K562 (cell line): ENCODE data around the gene AGO3. TPM values are rescaled to one million over a fixed set of nuclear protein-coding genes. Genes with fewer than 3 reads are reported as not detected.
A peak's percentile ranks its signal among the peaks of the same experiment; 100 is the strongest.

Source experiments
- ATAC-seq: fragments of 200-7000 bp; cut with Tn5 transposase; 3 replicates; pipeline ENCODE4 v1.9.1; 2020; ENCODE audit warnings: moderate library complexity
- BruUV-seq: library from RNA; stranded (reverse); fragments of 400-500 nt; replicated peaks from 2 replicates; lab custom pipeline; 2021; lab: Mats Ljungman, UMichigan
- CTCF ChIA-PET: fragments of 300-600 bp; formaldehyde crosslinking; extraction: SDS; loops from one replicate; lab custom pipeline; 2021; ENCODE audit warnings: low intra/inter-chr PET ratio; lab: Yijun Ruan, JAX
- POLR2A ChIA-PET: fragments of 300-600, 350-650 bp; sonication (Branson Sonifier 250); formaldehyde crosslinking; extraction: SDS; loops from one replicate; lab custom pipeline; 2021; ENCODE audit warnings: antibody characterized with exemption, inconsistent platforms; lab: Yijun Ruan, JAX
- DNase-seq, 4 experiments: peaks; one replicate each; pipeline versions ENCODE4 v3.0.0 to v3.0.0-alpha.2; 2011 to 2018; ENCODE audit warnings: low spot score in 3 of 4, mixed read lengths in 3 of 4; ENCODE audit errors: extremely low read depth in 1 of 4
- FAIRE-seq: peaks from 2 replicates; lab custom pipeline; 2011; peaks lifted over from hg19 to GRCh38; lab: Jason Lieb, UNC
- H2AFZ ChIP-seq: 2 replicates; pipeline ENCODE4 v1.6.0; 2011; ENCODE audit warnings: low read depth, low read length, control low read depth, inconsistent platforms
- H3K27ac ChIP-seq: fragments of 200-600 bp; 3 replicates; pipeline ENCODE4 v1.8.0; 2011; ENCODE audit warnings: low read depth, mild to moderate bottlenecking, control low read depth, inconsistent platforms, low read length, moderate library complexity, mixed read lengths; ENCODE audit errors: extremely low read depth
- H3K27me3 ChIP-seq, 2 experiments: fragments of 300-600 bp in 1 of 2; 2 replicates in 1 of 2; 3 replicates in 1 of 2; pipeline versions ENCODE4 v1.6.0 to v1.8.0; 2011; ENCODE audit warnings: inconsistent platforms in 2 of 2, low read length in 2 of 2, mild to moderate bottlenecking in 1 of 2, mixed read lengths in 1 of 2, moderate library complexity in 1 of 2; ENCODE audit not compliant: control insufficient read depth in 2 of 2, insufficient read depth in 2 of 2
- H3K36me3 ChIP-seq: fragments of 300-600 bp; 3 replicates; pipeline ENCODE4 v1.8.0; 2011; ENCODE audit warnings: mild to moderate bottlenecking, low read length, inconsistent platforms; ENCODE audit not compliant: control insufficient read depth, insufficient read depth
- H3K4me1 ChIP-seq, 2 experiments: fragments of 200-600 bp in 1 of 2; replicated peaks in 1 of 2; 2 replicates in 1 of 2; 3 replicates in 1 of 2; pipeline versions ENCODE4 v1.5.1 to v1.8.0; 2011; ENCODE audit warnings: inconsistent platforms in 2 of 2, low read length in 2 of 2, mild to moderate bottlenecking in 1 of 2, mixed read lengths in 1 of 2, moderate library complexity in 1 of 2; ENCODE audit not compliant: control insufficient read depth in 2 of 2, insufficient read depth in 2 of 2
- H3K4me2 ChIP-seq: 2 replicates; pipeline ENCODE4 v1.6.1; 2011; ENCODE audit warnings: low read length, control low read depth, inconsistent platforms, mixed read lengths; ENCODE audit not compliant: insufficient read depth
- H3K4me3 ChIP-seq: fragments of 200-600 bp; sonication (generic), shearing (Covaris generic); 2 replicates; pipeline ENCODE4 v1.5.1; 2016; ENCODE audit warnings: control low read depth, inconsistent platforms
- H3K79me2 ChIP-seq: fragments of 200-600 bp; 3 replicates; pipeline ENCODE4 v1.8.0; 2011; ENCODE audit warnings: low read length, inconsistent platforms; ENCODE audit not compliant: control insufficient read depth, insufficient read depth
- H3K9ac ChIP-seq, 2 experiments: 2 replicates each; pipeline versions ENCODE4 v1.6.0 to v1.6.1; 2011; ENCODE audit warnings: low read depth in 2 of 2, low read length in 2 of 2, control low read depth in 1 of 2, inconsistent platforms in 1 of 2, mild to moderate bottlenecking in 1 of 2, mixed read lengths in 1 of 2; ENCODE audit not compliant: insufficient read depth in 1 of 2
- H3K9me1 ChIP-seq: one replicate; pipeline ENCODE4 v1.6.0; 2011; ENCODE audit warnings: inconsistent platforms, mild to moderate bottlenecking, low read length, moderate library complexity; ENCODE audit not compliant: control insufficient read depth, insufficient read depth
- H3K9me3 ChIP-seq: replicated peaks from 2 replicates; pipeline ENCODE4 v1.5.1; 2011; ENCODE audit warnings: low read depth, low read length, inconsistent platforms; ENCODE audit not compliant: control insufficient read depth, insufficient read depth
- H4K20me1 ChIP-seq: replicated peaks from 2 replicates; pipeline ENCODE4 v1.6.1; 2011; ENCODE audit warnings: low read length, inconsistent platforms, mixed read lengths; ENCODE audit not compliant: control insufficient read depth, insufficient read depth
- BHLHE40 ChIP-seq: IDR thresholded peaks from 2 replicates; pipeline ENCODE4 v1.6.1; 2011; ENCODE audit warnings: low read length, improper control_type of control experiment
- HDAC2 ChIP-seq: fragments of 450-650 bp; IDR thresholded peaks from 2 replicates; pipeline ENCODE4 v1.6.1; 2016; ENCODE audit warnings: mild to moderate bottlenecking
- PHF21A ChIP-seq: fragments of 450-650 bp; IDR thresholded peaks from 2 replicates; pipeline ENCODE4 v1.6.1; 2017; ENCODE audit warnings: low read depth, borderline replicate concordance
- SIN3B ChIP-seq: fragments of 450-650 bp; IDR thresholded peaks from 2 replicates; pipeline ENCODE4 v1.6.1; 2017; ENCODE audit warnings: low read depth, mild to moderate bottlenecking, moderate library complexity
- SIRT6 ChIP-seq: IDR thresholded peaks from one replicate; pipeline ENCODE4 v1.6.1; 2012; ENCODE audit warnings: low read depth, mild to moderate bottlenecking, control low read depth, inconsistent platforms, low read length, moderate library complexity
- ZNF592 ChIP-seq: fragments of 450-650 bp; IDR thresholded peaks from 2 replicates; pipeline ENCODE4 v1.6.1; 2017; ENCODE audit warnings: antibody characterized with exemption, mild to moderate bottlenecking
- WGBS: fragments of 100-300 bp; shearing (Covaris generic); methylation state at CpG from one replicate; pipeline ENCODE4 v1.1.6; 2016; ENCODE audit warnings: low coverage, mixed read lengths; ENCODE audit not compliant: insufficient coverage; ENCODE audit errors: missing lambda C conversion rate; 5-methylcytosine and 5-hydroxymethylcytosine counted together
- in situ Hi-C: fragments of 300-500 bp; cut with MboI; formaldehyde crosslinking; loops from 4 replicates; pipeline ENCODE4 v1.15.0; 2018; ENCODE audit warnings: inconsistent platforms, mixed read lengths
- intact Hi-C: fragments of 100-400 bp; cut with micrococcal nuclease; formaldehyde crosslinking; loops from 2 replicates; pipeline ENCODE4 v1.14.2; 2022
- polyA plus RNA-seq, 8 experiments: library from polyadenylated mRNA; depleted of rRNA in 4 of 8; stranded (reverse) in 5 of 8; unstranded in 3 of 8; fragments of >200 nt; fragmentation: Nextera tagmentation in 2 of 8; fragmentation: Illumina TruSeq in 1 of 8; extraction: Ambion mirVana in 2 of 8; extraction: Trizol in 1 of 8; gene quantifications; 2 replicates each; pipeline versions ENCODE4 v1.2.1 to v1.2.3, GENCODE V29; 2011 to 2014; ENCODE audit warnings: inconsistent platforms in 1 of 8, missing spikeins in 1 of 8
- total RNA-seq, 7 experiments: library from RNA; depleted of rRNA in 6 of 7; stranded (reverse); fragments of >200 nt in 6 of 7; fragmentation: Illumina TruSeq in 2 of 7; extraction: Trizol in 2 of 7; gene quantifications; 2 replicates each; pipeline versions ENCODE4 v1.2.1 to v1.2.3, GENCODE V29; 2011 to 2021; ENCODE audit warnings: low replicate concordance in 1 of 7

AGO3 gene
- total and polyA plus RNA-seq, 9 of the 15 experiments (the other 6 are each of a cell fraction or from before 2014, with no cell fraction given), result 4.5 to 41.5 (median 22.7) TPM

- Histone ChIP-seq H4K20me1 (no peaks in the 10 kb centered on the region), H3K27ac (no peak overlapping the region), H2AFZ (no peak overlapping the region), H3K4me1 (no peaks in the 10 kb centered on the region), H3K27me3 (no peaks in the 10 kb centered on the region), H3K36me3 (peaks cover 10% of the 10 kb centered on the region; the same call in 2 of the 3 replicates), H3K9me3 (no peaks in the 10 kb centered on the region), H3K79me2 (peaks cover 16% of the 10 kb centered on the region; the same call in 2 of the 3 replicates), H3K4me2 (no peak overlapping the region), H3K9me1 (no peaks in the 10 kb centered on the region), H3K4me3 (no peak overlapping the region), H3K9ac (no peak overlapping the region)
- no peak for FAIRE-seq
- BruUV-seq, result no TSS peak
- ATAC-seq, result peak; percentile 25; the same call in 2 of the 3 replicates
- intact Hi-C loops (no loop called here), in situ Hi-C loops (no loop called here)
- TF ChIP-seq ZNF592 (no peak), SIN3B (no peak), HDAC2 (no peak), SIRT6 (no peak), BHLHE40 (no peak), PHF21A (no peak)
- 100% methylated on average over 1 of the region's 1 CpG for WGBS
- CTCF ChIA-PET, result no interaction called here
- POLR2A ChIA-PET, result interaction anchor here (1.0 to 1.8 kb wide), 2 partner anchors 11 to 27 kb away, joined by 3 to 4 read pairs; partner anchors contain the start of gene AGO3
- DNase-seq, result no peak
Observed at GRCh38 chr1:35958558-35958957, 27.7 kb downstream of the AGO3 start.
